Measurements from ENCODE around the gene COG7.

DNA sequence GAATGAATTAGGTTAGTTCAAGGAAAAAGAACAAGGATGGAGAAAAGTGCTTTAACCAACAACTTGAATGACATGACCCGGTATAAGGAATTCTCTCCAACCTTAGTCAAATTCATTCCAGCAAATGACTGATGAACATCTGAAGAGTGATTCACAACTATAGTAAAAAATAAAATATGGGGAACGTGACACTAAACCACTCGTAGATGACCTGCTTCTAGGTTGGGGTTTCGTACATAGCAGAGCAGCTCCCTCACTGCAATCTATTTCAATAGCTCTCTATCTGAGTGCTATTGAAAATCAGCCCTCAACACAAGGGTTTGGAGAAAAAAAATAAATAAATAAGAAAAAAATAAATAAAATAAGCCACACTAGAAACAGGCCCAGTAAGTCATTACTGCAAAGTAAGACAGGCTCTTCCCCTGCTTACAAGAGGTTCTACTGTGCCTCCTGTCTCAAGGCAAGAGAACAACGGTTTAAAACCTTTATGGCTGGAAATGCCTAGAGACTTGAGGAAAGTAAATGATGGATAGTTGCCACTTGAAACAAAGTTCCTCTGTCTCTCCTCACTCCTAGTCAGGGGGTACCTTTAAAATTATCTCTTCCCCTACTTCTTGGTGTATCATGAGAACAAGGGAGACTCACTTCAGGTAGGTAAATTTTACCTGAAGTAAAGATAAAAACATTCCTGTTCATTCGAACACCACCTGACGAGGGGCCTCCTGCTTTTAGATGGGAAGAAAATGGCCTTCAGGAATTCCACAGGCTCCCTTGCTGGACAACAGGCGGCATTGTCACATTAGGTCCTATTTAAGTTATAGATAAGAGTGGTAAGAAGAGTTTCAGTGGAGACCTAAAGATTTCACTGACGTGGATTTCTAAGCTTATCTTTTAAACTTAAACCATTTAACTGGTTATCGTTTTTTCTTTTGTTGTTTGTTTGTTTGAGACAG lies 20.5 kb downstream of the COG7 start:
- TF ChIP-seq CTCF (IDR thresholded peaks at IDR 0.05) (no peak), USF1 (CRISPR knock-in tag; IDR thresholded peaks at IDR 0.05) (no peak), ESRRA (CRISPR knock-in tag; IDR thresholded peaks at IDR 0.05; ENCODE audit: borderline replicate concordance) (no peak), MYBL2 (CRISPR knock-in tag; IDR thresholded peaks at IDR 0.05) (no peak), GABPB1 (CRISPR knock-in tag; IDR thresholded peaks at IDR 0.05) (no peak), ZNF121 (CRISPR knock-in tag; IDR thresholded peaks at IDR 0.05) (no peak)
- TF ChIP-seq, protein P1, sequence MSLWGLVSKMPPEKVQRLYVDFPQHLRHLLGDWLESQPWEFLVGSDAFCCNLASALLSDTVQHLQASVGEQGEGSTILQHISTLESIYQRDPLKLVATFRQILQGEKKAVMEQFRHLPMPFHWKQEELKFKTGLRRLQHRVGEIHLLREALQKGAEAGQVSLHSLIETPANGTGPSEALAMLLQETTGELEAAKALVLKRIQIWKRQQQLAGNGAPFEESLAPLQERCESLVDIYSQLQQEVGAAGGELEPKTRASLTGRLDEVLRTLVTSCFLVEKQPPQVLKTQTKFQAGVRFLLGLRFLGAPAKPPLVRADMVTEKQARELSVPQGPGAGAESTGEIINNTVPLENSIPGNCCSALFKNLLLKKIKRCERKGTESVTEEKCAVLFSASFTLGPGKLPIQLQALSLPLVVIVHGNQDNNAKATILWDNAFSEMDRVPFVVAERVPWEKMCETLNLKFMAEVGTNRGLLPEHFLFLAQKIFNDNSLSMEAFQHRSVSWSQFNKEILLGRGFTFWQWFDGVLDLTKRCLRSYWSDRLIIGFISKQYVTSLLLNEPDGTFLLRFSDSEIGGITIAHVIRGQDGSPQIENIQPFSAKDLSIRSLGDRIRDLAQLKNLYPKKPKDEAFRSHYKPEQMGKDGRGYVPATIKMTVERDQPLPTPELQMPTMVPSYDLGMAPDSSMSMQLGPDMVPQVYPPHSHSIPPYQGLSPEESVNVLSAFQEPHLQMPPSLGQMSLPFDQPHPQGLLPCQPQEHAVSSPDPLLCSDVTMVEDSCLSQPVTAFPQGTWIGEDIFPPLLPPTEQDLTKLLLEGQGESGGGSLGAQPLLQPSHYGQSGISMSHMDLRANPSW (CRISPR knock-in tag; conservative IDR thresholded peaks at IDR 0.05; ENCODE audit: low read depth), result no peak
- TF ChIP-seq, protein P2, sequence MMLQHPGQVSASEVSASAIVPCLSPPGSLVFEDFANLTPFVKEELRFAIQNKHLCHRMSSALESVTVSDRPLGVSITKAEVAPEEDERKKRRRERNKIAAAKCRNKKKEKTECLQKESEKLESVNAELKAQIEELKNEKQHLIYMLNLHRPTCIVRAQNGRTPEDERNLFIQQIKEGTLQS (CRISPR knock-in tag; conservative IDR thresholded peaks at IDR 0.05), result no peak
